Lower leg skin (tissue), 4 donors: ENCODE results near the gene ASPSCR1. TPM values are rescaled to one million over a fixed set of nuclear protein-coding genes. Genes with fewer than 3 reads are reported as not detected.

ENCODE experiments used
- DNase-seq, 2 donors: peaks; one replicate each; pipeline ENCODE4 v3.0.0-alpha.2; 2019; ENCODE audit warnings: low spot score in 2 of 2
- H3K4me3 ChIP-seq: fragments of 200-600 bp; sonication (generic); 2 replicates; pipeline ENCODE4 v1.5.1; 2017; ENCODE audit warnings: mild to moderate bottlenecking, low read depth; ENCODE audit not compliant: poor library complexity, severe bottlenecking
- POLR2A ChIP-seq, 2 donors: fragments of 450-650 bp; IDR thresholded peaks; one replicate each; pipeline ENCODE4 v1.6.1; 2016 to 2017; ENCODE audit warnings: antibody characterized with exemption in 2 of 2, mild to moderate bottlenecking in 1 of 2, moderate library complexity in 1 of 2
- WGBS, 2 donors: methylation state at CpG; one replicate each; pipeline ENCODE4 v1.1.5; 2018; 5-methylcytosine and 5-hydroxymethylcytosine counted together
- intact Hi-C: fragments of 100-400 bp; cut with DNase I; formaldehyde crosslinking; loops from one replicate; pipeline ENCODE4 v1.15.0; 2023; ENCODE audit warnings: low total_unique reads
- total RNA-seq, 4 donors: library from RNA; depleted of rRNA; stranded (reverse); fragments of >200 nt; gene quantifications; one replicate each; pipeline ENCODE4 v1.1.0, GENCODE V29; 2016
- TF ChIP-seq, protein P1 (sequence below), 3 donors: fragments of 450-650 bp; IDR thresholded peaks; one replicate each; pipeline ENCODE4 v1.5.1; 2016; ENCODE audit warnings: antibody characterized with exemption in 3 of 3, mild to moderate bottlenecking in 3 of 3, moderate library complexity in 2 of 3

ASPSCR1 gene
- total RNA-seq, 4 donors from 2014 or later, result 24.0 to 31.5 (median 27.4) TPM

- WGBS, 2 donors, result 84 to 86% methylated on average over 18 of the region's 19 CpGs
- TF ChIP-seq POLR2A (IDR thresholded peaks at IDR 0.05), result no peak
- TF ChIP-seq, protein P1, sequence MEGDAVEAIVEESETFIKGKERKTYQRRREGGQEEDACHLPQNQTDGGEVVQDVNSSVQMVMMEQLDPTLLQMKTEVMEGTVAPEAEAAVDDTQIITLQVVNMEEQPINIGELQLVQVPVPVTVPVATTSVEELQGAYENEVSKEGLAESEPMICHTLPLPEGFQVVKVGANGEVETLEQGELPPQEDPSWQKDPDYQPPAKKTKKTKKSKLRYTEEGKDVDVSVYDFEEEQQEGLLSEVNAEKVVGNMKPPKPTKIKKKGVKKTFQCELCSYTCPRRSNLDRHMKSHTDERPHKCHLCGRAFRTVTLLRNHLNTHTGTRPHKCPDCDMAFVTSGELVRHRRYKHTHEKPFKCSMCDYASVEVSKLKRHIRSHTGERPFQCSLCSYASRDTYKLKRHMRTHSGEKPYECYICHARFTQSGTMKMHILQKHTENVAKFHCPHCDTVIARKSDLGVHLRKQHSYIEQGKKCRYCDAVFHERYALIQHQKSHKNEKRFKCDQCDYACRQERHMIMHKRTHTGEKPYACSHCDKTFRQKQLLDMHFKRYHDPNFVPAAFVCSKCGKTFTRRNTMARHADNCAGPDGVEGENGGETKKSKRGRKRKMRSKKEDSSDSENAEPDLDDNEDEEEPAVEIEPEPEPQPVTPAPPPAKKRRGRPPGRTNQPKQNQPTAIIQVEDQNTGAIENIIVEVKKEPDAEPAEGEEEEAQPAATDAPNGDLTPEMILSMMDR (IDR thresholded peaks at IDR 0.05), result no peak
- no peak overlapping the region for H3K4me3 ChIP-seq
- intact Hi-C loops, result no loop called here
- DNase-seq, result no peak
These were observed 19.6 kb upstream of the ASPSCR1 start for GRCh38 chr17:81957691-81958432.

DNA sequence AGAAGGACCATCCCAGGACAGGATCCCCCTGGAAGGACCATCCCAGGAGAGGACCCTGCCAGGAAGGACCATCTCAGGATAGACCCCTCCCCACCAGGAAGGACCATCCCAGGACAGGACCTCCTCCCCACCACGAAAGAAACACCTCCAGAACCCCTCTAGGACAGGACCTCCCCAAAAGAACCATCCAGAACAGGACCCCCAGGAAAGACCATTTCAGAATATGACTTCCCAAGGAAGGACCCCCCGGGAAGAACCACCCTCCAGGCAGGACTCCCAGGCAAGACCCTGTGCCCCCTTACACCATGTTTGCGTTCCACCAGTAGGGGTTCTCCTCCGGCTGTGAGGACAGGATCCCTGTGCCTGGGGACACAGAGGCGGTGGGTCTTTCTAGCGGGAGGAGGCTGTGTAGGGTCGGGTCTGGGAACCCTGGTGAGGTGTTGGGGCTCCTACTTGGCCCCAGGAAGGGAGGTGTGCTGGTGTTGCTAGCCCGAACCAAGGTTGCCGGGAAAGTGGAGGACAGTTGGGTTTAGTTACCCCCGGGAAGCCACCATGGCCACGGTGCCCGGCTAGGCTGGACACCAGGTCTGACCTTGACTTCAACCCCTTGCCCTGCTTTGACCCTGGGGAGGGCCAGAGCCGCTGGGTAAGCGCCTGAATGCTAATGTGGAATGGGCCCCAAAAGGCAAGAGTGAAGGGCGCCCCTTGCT lies 18.6 kb upstream of the ASPSCR1 start:
- H3K4me3 ChIP-seq, result no peak overlapping the region
- WGBS, 2 donors, result 56 to 66% methylated on average over 13 to 15 of the region's 15 CpGs
- TF ChIP-seq POLR2A (IDR thresholded peaks at IDR 0.05), result no peak
- TF ChIP-seq, protein P1 (IDR thresholded peaks at IDR 0.05), result no peak
- DNase-seq, result no peak
- intact Hi-C loops, result no loop called here

DNA sequence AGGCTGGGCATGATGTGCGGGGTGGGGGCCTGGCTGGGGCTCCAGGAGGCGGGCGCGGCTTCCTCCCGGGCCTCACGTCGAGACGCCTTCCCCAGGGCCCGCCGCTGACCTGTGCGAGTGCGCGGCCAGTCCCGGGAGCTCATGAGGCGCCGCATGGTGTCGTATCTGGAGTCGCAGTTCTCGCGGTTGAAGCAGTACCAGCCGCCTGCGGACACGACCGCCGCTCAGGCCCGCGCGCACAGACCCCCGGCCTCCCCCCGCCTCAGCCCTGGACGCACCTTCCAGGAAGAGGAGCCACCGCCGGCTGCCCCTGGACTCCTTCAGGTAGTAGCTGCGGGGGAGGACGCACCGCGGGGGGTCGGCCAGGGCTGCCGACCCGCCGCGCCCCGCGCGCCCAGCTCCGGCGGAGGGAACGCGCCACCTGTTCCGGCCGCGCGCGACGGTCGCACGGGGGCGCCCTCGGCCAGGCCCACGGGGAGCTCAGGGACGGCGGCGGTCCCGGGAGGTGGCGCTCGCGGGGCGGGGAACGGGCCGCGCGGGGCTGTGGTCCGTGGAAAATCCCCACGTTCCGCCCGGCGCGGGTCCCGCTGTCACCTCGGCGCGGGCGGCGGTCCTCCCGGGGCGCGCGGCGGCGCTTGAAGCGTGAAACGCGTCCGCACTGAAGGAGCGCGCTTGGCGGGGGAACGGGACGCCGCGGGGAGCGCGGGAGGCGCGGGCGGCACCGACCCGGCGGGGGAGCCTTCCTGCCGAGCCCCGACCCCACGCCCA lies 17.9 kb upstream of the ASPSCR1 start:
- TF ChIP-seq, protein P1 (IDR thresholded peaks at IDR 0.05), result no peak
- no peak for TF ChIP-seq POLR2A (IDR thresholded peaks at IDR 0.05)
- no peak overlapping the region for H3K4me3 ChIP-seq
- intact Hi-C loops, result no loop called here
- WGBS, 2 donors, result 3 to 5% methylated on average over 4 to 79 of the region's 112 CpGs
- peak in 1 of 2 donors; percentile 12 for DNase-seq

DNA sequence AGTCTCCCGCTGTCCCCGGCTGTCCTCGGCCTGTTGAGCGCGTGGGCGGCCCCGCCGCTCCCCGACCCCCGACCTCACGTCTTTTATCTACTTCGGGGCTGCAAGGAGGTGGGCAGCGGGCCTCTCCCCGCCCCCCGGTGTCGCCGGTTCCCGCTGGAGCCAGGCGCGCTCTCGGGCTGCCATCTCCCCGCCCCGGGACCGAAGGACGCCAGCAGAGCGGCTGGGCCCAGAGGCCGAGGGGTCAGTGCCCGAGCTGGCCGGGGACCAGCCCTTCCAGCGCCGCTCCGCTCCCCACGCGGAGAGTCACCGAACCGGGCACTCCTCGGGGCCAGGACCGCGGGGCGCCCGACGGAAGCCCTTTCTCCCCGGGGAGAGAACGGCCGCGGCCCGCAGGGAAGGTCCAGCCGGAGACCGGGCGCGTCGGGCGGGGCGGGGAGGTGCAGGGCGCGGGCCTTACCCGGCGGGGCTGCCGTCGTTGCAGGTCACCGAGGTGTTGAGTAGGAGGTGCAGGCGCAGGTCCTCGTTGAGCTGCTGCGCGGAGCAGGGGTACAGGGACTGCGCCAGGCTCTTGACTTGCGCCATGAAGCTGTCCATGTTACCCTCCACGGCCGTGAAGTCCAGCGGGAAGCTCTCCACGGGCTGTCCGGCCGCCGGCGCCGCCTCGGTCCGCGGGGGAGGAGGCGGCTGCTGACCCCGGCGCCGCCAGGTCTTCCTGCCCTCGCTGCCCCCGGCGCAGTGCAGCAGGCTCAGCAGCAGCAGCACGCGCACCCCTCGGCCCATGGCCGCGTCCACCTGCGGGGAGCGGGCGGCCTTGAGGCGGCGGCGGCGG lies 17.1 kb upstream of the ASPSCR1 start:
- no peak for TF ChIP-seq POLR2A (IDR thresholded peaks at IDR 0.05)
- TF ChIP-seq, protein P1 (IDR thresholded peaks at IDR 0.05), result no peak
- no peak overlapping the region for H3K4me3 ChIP-seq
- DNase-seq, result no peak
- intact Hi-C loops, result no loop called here
- 1% methylated on average over 41 of the region's 98 CpGs; no CpG with 5 or more reads in 1 of the 2 donors for WGBS, 2 donors

DNA sequence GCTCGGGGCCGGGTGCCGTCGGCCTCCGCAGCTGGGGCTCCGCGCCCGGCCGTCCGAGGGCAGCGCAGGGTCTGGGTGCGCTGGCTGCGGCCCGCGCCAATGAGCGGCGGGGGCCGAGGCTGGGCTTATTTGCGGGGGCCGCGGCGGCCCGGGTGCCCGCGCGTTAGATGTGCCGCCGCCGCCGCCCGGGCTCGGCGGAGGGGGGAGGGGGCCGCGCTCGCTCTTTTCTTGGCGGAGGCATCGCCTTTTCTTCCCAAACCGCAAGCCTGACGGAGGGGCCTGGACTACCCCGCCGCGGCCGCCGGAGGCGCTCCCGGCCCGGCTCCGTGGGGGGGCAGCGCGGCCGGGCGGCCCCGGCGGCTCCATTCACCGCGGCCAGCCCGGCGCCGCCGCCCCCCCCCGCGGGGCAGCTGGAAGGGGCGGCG lies 16.3 kb upstream of the ASPSCR1 start, which contains the start of gene NOTUM:
Gene NOTUM (minus strand): TSS at position 101 of the 425 bp plus-strand sequence. CDS start 278 bp downstream, outside the sequence.
- TF ChIP-seq POLR2A (IDR thresholded peaks at IDR 0.05), result no peak
- WGBS, 2 donors, result 4% methylated on average over 11 of the region's 65 CpGs; no CpG with 5 or more reads in 1 of the 2 donors
- intact Hi-C loops, result no loop called here
- DNase-seq, result no peak
- H3K4me3 ChIP-seq, result no peak within 1 kb of the TSS
